Esophagus muscularis mucosa (tissue), 3 donors: ENCODE results near the gene ALDOB.

Experiments used
- POLR2A ChIP-seq: fragments of 450-650 bp; IDR thresholded peaks from one replicate; pipeline ENCODE4 v1.6.1; 2017; ENCODE audit warnings: antibody characterized with exemption, moderate library complexity, mild to moderate bottlenecking, low read depth
- POLR2AphosphoS5 ChIP-seq, 2 donors: sonication (generic); formaldehyde crosslinking; IDR thresholded peaks; one replicate each; pipeline ENCODE4 v1.6.1; 2017; ENCODE audit warnings: antibody characterized with exemption in 2 of 2
- TF ChIP-seq, protein P1 (sequence below), 3 experiments: fragments of 200-600 bp in 2 of 3; fragments of 450-650 bp in 1 of 3; sonication (generic) in 2 of 3; IDR thresholded peaks; one replicate each; pipeline ENCODE4 v1.5.1; 2017 to 2019; ENCODE audit warnings: antibody characterized with exemption in 3 of 3, mild to moderate bottlenecking in 2 of 3, moderate library complexity in 1 of 3

DNA sequence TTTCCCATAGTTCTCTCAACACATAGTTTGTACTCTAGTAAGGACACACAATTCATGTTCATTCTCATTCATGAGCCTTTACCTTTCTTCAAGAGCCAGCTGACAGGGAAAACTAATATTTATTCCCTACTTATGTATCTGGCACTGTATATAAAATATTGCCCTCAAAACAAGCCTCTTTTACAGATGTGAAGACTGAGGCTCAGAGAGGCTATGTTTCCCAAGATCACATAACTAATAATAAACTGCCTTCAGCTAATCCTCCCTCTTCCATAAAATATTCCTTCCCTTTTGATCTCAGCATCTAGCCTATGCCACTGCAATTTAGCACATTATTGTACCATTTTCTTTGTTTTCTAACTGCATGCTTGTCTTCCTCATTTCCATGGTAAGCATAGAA, 18.2 kb downstream of the ALDOB start:
- TF ChIP-seq POLR2AphosphoS5 (IDR thresholded peaks at IDR 0.05): no peak
- TF ChIP-seq, protein P1, sequence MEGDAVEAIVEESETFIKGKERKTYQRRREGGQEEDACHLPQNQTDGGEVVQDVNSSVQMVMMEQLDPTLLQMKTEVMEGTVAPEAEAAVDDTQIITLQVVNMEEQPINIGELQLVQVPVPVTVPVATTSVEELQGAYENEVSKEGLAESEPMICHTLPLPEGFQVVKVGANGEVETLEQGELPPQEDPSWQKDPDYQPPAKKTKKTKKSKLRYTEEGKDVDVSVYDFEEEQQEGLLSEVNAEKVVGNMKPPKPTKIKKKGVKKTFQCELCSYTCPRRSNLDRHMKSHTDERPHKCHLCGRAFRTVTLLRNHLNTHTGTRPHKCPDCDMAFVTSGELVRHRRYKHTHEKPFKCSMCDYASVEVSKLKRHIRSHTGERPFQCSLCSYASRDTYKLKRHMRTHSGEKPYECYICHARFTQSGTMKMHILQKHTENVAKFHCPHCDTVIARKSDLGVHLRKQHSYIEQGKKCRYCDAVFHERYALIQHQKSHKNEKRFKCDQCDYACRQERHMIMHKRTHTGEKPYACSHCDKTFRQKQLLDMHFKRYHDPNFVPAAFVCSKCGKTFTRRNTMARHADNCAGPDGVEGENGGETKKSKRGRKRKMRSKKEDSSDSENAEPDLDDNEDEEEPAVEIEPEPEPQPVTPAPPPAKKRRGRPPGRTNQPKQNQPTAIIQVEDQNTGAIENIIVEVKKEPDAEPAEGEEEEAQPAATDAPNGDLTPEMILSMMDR (IDR thresholded peaks at IDR 0.05): no peak
- TF ChIP-seq POLR2A: no peak
